T1000 (cell line): Measurements from ENCODE around the gene DNAJB11.
A peak's percentile ranks its signal among the peaks of the same experiment; 100 is the strongest.
"Not testable (repeated sequence)": the region's sequence is repeated elsewhere in the genome, so short reads cannot be mapped to it uniquely, and the experiment has no call there.

Source experiments
- DNase-seq: peaks from one replicate; lab custom pipeline; 2025; ENCODE audit warnings: mixed read lengths; lab: John Stamatoyannopoulos, UW

The DNAJB11 gene

GRCh38 chr3:186552408-186553031 lies 18.0 kb upstream of the DNAJB11 start:
- DNase-seq, result no peak

GRCh38 chr3:186564586-186564985 lies 5.9 kb upstream of the DNAJB11 start:
- DNase-seq, result no peak

GRCh38 chr3:186566772-186567071 lies 3.8 kb upstream of the DNAJB11 start:
- no peak for DNase-seq

GRCh38 chr3:186567072-186567921 lies 3.2 kb upstream of the DNAJB11 start, which contains the start of gene TBCCD1:
Gene TBCCD1, minus strand, starts transcription at chr3:186567339. Its CDS starts 3,010 bp downstream, at chr3:186564329.
- DNase-seq, result peak; percentile 93

GRCh38 chr3:186569361-186569760 lies 1.2 kb upstream of the DNAJB11 start:
- not testable (repeated sequence) for DNase-seq

- DNase-seq, result no peak
Measured at GRCh38 chr3:186569779-186570095, 783 bp upstream of the DNAJB11 start.

GRCh38 chr3:186570941-186571643 lies 572 bp downstream of the DNAJB11 start:
- no peak for DNase-seq

- DNase-seq, result no peak
Measured at GRCh38 chr3:186571644-186572013, 1.1 kb downstream of the DNAJB11 start.

GRCh38 chr3:186577521-186577920 lies 7.0 kb downstream of the DNAJB11 start:
- DNase-seq, result no peak

- no peak for DNase-seq
Measured at GRCh38 chr3:186580785-186581184, 10.3 kb downstream of the DNAJB11 start.

- no peak for DNase-seq
Measured at GRCh38 chr3:186582541-186582940, 12.0 kb downstream of the DNAJB11 start.

- DNase-seq, result no peak
Measured at GRCh38 chr3:186583831-186584230, 13.3 kb downstream of the DNAJB11 start.

- DNase-seq, result not testable (repeated sequence)
Measured at GRCh38 chr3:186586245-186586644, 15.7 kb downstream of the DNAJB11 start.

GRCh38 chr3:186587183-186587582 lies 16.7 kb downstream of the DNAJB11 start:
- DNase-seq, result no peak

- DNase-seq, result no peak
Measured at GRCh38 chr3:186588632-186589031, 18.1 kb downstream of the DNAJB11 start.

GRCh38 chr3:186589121-186589520 lies 18.6 kb downstream of the DNAJB11 start:
- DNase-seq, result no peak

- DNase-seq, result no peak
Measured at GRCh38 chr3:186589856-186590579, 19.5 kb downstream of the DNAJB11 start.

GRCh38 chr3:186590580-186591295 lies 20.2 kb downstream of the DNAJB11 start:
- DNase-seq, result no peak

GRCh38 chr3:186592682-186593081 lies 22.2 kb downstream of the DNAJB11 start:
- DNase-seq, result no peak

GRCh38 chr3:186593862-186594261 lies 23.3 kb downstream of the DNAJB11 start:
- DNase-seq, result no peak

- no peak for DNase-seq
Measured at GRCh38 chr3:186594591-186595113, 24.1 kb downstream of the DNAJB11 start.
